Measurements from ENCODE around the gene TPM1.

- TF ChIP-seq POLR2AphosphoS5 (IDR thresholded peaks at IDR 0.05) (no peak), CTCF (IDR thresholded peaks at IDR 0.05) (no peak), POLR2A (IDR thresholded peaks at IDR 0.05) (no peak)
Observed at GRCh38 chr15:63023351-63023945, 19.1 kb upstream of the TPM1 start.

Data from prostate gland (tissue), 2 donors.